Peyer's patch (tissue), 4 donors: ENCODE results near the gene PRCD.

Source experiments
- CTCF ChIP-seq, 6 experiments: fragments of 450-650 bp in 4 of 6; fragments of 200-600 bp in 2 of 6; sonication (generic) in 1 of 6; IDR thresholded peaks; one replicate each; pipeline ENCODE4 v1.5.1; 2017 to 2019; ENCODE audit warnings: antibody characterized with exemption in 6 of 6, mild to moderate bottlenecking in 3 of 6, moderate library complexity in 1 of 6
- POLR2A ChIP-seq, 2 donors: fragments of 450-650 bp; IDR thresholded peaks; one replicate each; pipeline ENCODE4 v1.5.1; 2017; ENCODE audit warnings: antibody characterized with exemption in 2 of 2, mild to moderate bottlenecking in 2 of 2, moderate library complexity in 2 of 2

DNA sequence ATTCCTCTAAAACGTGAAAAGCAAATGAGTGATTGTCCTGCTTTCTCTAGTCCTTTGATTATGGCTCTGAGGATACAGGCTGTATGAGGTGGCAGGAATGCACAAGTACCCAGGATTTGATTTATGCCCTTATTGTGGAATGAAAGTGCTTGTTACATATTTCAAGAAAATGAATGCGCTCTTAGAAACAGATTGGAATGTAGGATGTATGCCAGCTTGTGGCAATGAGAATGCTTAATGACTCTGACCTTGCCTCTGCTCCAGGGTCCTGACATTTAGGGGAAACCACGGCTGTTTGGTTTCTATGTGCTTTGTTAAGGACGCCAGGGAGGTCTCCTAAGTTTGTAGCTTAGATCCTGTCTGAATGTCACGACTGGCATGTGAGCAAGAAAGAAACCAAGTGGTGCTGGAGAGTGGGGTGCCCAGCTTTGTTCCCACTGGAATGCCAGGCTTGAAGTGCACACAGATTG lies 22.0 kb downstream of the PRCD start:
- TF ChIP-seq CTCF (IDR thresholded peaks at IDR 0.05) (no peak), POLR2A (IDR thresholded peaks at IDR 0.05) (no peak)
